HG02623 (cell line): Measurements from ENCODE around the gene GPX6.
A peak's percentile ranks its signal among the peaks of the same experiment; 100 is the strongest.
"Not testable (repeated sequence)": the region's sequence is repeated elsewhere in the genome, so short reads cannot be mapped to it uniquely, and the experiment has no call there.

Experiments
- ATAC-seq: cut with Tn5 transposase; IDR thresholded peaks from one replicate; pipeline ENCODE4 v1.9.1; 2021; ENCODE audit warnings: moderate library complexity; ENCODE audit not compliant: unreplicated experiment

Gene GPX6, protein sequence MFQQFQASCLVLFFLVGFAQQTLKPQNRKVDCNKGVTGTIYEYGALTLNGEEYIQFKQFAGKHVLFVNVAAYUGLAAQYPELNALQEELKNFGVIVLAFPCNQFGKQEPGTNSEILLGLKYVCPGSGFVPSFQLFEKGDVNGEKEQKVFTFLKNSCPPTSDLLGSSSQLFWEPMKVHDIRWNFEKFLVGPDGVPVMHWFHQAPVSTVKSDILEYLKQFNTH

DNA sequence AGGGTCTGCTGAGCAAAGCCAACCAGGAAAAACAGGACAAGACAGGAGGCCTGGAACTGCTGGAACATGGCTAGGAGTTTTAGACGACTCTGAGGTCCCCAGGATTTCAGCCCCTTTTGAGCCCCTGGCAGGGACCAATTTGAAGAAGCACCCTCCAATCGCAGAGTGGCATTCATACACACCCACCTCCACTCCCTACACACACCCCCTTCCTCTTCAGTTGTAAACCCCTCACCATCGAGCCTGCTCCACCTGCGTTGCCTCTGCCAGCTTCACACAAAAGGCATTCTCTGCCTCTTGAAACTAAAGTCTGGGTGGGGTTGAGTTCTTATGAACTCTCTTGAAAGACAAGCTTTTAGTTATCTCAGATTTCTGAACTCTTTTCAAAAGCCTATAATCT, at the start of gene GPX6:
Gene GPX6, minus strand, starts transcription at position 118 of the 400 bp plus-strand sequence. Its CDS starts 50 bp downstream, at position 68.
- no peak for ATAC-seq

DNA sequence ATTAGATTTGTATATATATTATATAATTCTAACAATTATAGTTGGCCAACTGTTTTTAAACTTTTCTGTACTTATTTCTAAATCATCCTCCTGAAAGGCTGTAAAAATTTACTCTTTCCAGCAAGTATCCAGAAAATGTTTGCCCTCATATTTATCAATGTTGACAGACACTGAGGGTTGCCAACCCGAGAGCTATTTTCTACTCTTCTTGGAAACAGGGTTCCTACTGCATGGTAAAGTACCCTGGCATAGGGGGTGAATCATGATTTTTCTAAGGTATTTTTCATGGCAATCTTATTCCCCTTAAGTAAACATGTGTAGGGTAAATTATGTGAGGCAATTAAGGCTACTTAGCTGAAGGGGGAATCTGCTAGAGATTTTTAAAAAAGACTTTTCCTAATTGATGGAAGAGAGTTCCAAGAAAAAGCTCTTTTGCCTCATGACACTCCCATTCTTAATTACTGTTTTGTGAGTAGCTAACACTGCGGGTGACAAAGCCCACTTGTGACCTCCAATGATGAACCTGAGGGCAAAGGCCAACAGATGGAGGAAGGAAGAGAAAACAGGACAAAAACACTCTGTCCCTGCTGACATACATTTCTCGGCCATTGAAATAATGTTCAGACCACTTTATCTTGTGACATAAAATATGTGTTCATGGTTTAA, 48.0 kb upstream of the GPX6 start:
- no peak for ATAC-seq

GRCh38 chr6:28558629-28559028, 43.0 kb upstream of the GPX6 start:
- ATAC-seq, result no peak

DNA sequence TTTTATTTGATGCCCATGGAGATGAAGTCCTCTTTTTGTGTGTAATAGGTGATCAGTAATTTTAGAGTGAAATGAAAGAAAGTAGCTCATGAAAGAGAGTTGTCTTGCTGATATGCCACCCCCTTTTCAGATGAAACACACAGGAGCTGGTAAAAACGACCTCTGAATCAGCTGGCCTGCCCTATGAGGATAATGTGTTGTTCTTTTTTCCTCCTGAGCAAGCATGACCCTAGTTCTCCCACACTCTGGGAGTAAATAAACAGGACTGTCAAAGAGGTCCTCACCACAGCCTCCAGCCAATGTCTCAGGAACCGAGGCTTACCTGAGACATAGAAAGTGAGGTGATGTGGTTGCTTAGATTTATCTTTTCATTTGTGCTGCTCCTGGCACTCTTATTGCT, 39.5 kb upstream of the GPX6 start:
- ATAC-seq, result no peak

GRCh38 chr6:28553986-28554881, 38.6 kb upstream of the GPX6 start:
- no peak for ATAC-seq

- no peak for ATAC-seq
Observed at GRCh38 chr6:28553384-28553985, 37.9 kb upstream of the GPX6 start.

GRCh38 chr6:28551891-28552666, 36.5 kb upstream of the GPX6 start:
- no peak for ATAC-seq

DNA sequence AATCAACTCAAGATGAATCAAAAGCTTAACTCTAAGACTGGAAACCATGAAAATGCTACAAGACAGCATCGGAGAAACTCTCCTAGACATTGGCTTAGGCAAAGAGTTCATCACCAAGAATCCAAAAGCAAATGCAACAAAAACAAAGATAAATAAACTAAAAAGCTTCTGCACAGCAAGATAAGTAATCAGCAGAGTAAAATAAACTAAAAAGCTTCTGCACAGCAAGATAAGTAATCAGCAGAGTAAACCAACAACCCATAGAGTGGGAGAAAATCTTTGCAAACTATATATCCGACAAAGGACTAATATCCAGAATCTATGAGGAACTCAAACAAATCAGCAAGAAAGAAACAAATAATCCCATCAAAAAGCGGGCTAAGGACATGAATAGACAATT, 31.4 kb upstream of the GPX6 start:
- not testable (repeated sequence) for ATAC-seq

DNA sequence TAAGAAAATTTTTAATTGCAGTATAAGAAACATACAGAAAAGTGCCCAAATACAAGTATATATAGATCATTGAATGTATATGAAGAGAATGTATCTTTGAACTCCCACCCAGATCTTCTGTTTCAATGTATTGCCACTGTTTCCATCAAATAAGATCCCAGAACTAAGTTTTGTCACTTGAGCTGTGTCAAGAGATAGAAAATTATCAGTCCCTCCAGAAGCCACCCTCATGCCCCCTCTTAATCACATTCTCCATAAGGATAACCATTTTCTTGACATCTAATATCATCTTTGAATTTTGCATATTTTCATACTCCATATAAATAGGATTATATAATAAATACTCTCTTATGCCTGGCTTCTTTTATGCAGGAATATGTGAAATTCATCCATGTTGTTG, 30.4 kb upstream of the GPX6 start:
- no peak for ATAC-seq

GRCh38 chr6:28543651-28544610, 28.3 kb upstream of the GPX6 start:
- ATAC-seq, result no peak

GRCh38 chr6:28542440-28543296, 27.1 kb upstream of the GPX6 start:
- ATAC-seq, result peak; percentile 50

- no peak for ATAC-seq
Observed at GRCh38 chr6:28541996-28542395, 26.4 kb upstream of the GPX6 start.

- ATAC-seq, result no peak
Observed at GRCh38 chr6:28537509-28538140, 22.0 kb upstream of the GPX6 start.

DNA sequence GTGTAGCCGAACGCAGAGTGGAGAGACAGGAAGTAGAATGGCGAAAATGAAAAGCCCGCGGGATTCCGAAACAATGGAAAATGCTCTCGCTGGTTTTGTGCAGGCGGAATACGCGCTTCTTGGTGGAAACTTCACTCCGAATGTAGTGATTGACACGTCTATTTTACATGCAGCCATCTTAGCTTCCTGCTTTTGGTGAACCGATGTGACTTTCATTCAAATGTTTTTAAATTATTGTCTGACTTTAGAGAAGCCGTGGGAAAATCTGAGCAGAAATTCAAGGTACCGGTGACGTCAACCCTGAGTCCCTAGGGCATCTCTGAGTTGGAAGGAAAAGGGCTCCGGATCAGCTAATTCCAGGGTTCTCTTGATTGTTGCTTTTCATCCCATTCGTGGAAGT, 21.5 kb upstream of the GPX6 start:
- ATAC-seq, result no peak

DNA sequence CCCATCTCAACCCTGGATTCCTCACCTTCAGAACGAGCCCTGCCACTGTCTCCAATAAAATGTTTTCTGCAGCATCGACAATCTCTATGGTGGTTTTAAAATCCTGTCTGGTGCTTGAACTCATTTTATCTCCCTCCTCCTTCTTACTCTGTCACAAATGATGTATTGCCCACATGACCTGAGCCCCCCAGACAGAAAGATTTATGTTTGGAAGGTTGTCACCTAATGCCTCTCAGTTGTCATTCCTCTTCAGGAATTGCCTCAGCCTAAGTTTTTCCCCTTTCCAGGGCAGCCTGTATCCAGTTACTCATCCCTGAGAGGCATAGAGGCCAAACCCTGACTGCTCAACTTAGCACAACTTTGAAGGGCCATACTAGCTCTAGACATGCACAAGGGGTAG, 19.3 kb upstream of the GPX6 start:
- no peak for ATAC-seq

DNA sequence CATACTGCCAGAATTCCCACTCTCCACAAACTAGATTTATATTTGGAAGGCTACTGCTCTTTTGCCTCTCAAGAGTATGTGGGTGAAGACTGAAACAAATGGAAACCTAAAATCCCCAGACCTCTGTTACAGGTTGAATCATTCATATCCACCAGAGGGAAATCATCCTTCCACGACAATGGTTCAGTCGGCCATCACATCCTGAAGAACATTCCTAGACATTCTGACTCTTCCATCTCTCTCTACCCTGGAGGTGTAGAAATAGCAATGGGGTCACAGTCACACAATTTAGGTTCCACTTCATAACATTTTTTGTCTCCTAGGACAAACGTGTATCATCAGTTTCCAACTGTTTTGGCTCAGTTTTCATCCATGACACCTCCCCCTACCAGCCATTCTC, 18.7 kb upstream of the GPX6 start:
- no peak for ATAC-seq

GRCh38 chr6:28531479-28532128, 16.0 kb upstream of the GPX6 start:
- ATAC-seq, result no peak

DNA sequence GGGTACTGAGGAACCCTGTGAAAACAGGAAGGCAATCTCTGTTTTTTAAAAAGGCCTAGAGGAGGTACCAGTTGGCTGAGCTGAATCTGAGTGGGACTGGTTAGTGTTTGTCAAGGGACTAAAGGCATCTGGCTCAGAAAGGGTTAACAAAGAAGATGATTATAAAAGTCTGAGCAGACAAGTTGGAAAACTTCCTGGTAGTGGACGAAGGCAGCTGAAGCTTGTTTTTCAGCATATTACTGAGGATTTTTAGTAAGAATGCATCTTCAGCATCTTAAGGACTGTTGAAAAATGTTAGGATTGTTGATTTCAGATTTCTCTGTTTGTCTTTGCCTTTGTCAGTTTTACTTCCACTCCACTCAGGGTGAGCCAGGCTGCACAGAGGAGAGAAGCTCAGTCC, 15.2 kb upstream of the GPX6 start:
- ATAC-seq, result no peak
